Lung microvascular endothelial cell (primary cell): ENCODE measurements around the gene PIAS3. TPM values are rescaled to one million over a fixed set of nuclear protein-coding genes. Genes with fewer than 3 reads are reported as not detected.
"Not testable (repeated sequence)": the region's sequence is repeated elsewhere in the genome, so short reads cannot be mapped to it uniquely, and the experiment has no call there.

Experiments
- DNase-seq, 2 donors: peaks; one replicate each; pipeline versions ENCODE4 v3.0.0 to v3.0.0-alpha.2; 2010; ENCODE audit warnings: low read depth in 2 of 2
- total RNA-seq: library from RNA; depleted of rRNA; stranded (reverse); fragments of >200 nt; gene quantifications from 2 replicates; pipeline ENCODE4 v1.2.1, GENCODE V29; 2014

Gene PIAS3
- total RNA-seq, 1 donor from 2014 or later: 4.8 TPM

DNA sequence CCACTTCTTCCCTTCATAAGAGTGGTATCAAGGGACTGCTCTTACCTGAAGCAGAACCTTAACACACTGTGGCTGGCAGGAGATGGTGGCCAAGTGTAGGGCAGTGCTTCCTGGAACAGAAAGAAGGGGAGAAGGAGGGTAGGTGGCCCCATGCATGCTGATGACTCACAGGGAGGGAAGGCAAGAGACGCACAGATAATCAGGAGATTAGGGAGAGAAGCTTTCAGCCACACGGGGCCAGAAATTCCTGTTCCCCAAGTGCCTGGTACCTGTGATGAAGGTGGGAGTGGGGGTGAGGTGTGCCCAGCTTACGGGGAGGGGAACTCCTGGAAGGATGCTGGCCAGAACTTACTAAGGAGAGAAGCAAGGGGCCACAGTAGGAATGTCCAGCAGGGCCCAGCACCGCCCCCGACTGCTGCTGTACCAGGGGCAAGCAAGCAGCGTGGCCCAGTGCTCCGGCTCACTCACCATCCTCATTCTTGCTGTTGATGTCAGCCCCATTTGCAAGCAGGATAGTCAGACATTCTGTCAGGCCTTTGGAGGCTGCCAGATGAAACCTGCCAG lies 19.1 kb upstream of the PIAS3 start:
- no peak for DNase-seq

DNA sequence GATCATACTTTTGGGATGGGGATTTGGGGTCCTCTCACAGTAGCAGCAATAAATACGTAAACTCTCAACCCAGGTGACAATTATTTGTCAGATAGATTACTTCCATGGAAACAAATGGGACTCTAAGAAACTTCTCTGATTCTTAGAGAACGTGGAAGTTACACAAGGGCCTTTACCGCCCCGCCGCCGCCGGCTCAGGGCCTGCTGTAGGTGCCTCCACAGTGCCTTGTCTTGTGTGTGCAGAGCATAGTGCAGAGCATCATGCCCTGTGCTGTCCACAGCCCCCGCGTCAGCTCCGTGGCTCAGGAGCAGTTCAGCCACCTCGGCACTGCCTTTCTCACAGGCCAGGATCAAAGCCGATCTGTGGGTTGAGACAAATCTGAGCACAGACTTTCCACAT lies 15.8 kb upstream of the PIAS3 start:
- no peak for DNase-seq

DNA sequence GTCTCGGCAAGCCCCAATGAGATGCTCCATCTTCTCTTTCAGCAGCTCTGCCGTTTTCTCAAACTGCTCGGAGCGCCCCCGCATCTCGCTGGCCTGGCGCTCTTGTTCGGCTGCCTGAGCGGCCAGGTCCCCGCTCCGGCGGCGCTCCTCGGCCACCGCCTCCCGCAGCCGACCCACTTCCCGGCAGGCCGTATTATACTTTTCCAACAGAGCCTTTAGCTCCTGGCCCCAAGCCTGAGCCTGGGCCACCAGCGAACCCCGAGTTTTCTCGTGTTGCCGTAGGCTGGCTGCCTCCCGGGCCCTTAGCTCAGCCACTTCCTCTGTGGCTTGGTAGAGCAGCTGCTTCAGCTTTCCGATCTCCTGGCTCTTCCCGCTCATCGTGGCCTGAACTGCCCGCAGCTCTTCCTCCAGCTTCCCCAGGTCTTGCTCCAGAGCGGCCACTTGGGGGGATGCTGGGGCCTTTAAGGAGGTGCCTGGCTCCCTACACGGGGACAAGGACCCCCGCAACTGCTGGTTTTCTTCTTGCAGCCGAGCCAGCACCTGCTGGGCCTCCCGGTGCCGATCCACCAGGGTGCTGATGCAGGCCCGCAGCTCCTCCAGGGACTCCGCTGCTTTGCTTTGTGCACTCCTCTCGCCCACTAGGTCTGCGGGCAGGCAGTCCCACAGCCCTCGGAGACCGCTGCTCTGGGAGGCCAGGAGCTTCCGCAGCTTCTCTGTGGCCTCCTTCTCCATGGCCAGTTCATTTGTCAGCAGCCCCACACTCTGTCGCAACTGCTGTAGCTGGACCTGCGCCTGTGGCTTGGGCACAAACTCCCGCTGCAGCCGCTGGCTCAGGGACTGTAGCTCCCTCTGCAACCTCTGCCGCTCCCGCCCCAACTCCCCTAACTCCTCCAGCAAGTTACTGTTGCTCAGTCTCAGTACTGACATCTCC lies 13.4 kb upstream of the PIAS3 start:
- DNase-seq: no peak

DNA sequence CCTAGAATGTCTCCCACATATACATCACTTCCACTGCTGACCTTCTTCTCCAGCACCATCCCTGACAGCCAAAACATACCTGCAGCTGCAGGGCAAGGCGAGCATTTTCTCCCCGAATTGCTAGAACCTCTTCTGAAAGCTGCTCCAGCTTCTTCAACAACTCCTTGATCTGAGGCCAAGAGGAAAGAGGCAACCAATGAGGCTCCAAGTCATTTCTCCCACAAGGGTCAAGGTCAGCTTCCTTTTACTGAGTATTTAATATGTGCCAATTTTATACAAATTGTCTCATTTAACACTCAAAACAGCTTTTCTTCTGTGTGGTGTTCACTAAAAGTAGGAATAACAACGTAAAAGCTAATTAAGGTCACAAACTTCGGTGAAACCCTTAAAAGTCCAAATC lies 9.4 kb upstream of the PIAS3 start:
- peak in 1 of 2 donors; percentile 58 for DNase-seq

DNA sequence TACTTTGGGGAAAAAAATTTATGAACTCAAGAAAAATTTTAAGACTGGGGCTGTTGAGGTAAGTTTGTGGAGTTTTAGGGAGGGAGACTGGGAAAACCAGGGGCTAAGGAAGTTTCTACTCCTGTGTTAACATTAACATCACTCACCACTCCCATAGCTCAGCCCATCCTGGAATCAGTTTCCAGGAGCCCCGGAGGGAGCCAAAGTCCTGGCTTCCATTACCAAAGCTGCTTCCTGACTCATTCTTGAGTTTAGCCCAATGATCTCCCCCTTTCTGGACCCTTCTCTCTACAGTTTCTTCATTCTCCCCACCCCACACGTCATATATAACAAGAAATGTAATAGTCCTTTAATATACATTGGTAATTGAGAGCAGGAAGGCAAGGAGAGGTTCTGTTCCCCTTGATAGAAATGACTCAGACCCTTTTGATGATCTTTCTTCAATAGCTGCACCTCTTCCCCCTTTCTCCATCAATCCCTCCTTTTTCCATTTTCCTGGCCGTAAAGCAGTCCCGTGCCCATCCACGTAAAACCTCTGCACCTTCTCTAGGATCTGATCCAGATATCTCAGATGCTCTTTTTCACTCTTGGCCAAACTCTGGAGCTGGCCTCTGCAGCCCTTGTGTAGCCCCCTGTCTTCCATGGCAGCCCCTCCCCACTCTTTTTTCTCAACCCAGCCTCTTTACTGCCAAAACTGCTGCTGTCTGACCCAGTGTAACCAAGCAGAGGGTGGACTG lies 4.6 kb upstream of the PIAS3 start:
- DNase-seq: no peak

DNA sequence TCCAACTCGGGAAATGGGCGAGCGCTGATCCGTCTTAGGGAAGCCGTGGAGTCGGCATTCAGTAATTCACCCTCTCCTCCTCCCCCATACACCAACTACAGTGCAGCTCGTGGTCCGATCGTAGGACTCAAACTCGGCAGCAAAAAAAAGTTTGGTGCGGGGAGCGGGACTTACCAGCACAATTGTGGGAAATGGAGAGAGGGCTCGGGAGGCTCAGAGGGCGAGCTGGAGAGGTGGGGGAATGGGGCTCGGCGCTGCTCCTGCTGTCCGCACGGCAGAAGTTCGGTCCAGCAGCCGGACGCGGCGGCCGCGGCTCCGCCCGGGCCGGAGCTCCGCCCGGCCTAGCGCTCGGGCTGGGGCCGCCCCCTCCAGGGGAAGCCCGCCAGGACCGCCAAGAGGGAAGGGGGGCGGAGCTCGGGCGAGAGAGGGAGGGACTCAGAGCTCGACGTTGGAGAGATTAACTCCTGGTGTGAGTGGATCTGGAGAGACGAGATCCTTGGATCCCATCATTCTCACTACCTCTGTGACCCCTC lies 676 bp upstream of the PIAS3 start:
- peak; percentile 89 to 91 for DNase-seq

DNA sequence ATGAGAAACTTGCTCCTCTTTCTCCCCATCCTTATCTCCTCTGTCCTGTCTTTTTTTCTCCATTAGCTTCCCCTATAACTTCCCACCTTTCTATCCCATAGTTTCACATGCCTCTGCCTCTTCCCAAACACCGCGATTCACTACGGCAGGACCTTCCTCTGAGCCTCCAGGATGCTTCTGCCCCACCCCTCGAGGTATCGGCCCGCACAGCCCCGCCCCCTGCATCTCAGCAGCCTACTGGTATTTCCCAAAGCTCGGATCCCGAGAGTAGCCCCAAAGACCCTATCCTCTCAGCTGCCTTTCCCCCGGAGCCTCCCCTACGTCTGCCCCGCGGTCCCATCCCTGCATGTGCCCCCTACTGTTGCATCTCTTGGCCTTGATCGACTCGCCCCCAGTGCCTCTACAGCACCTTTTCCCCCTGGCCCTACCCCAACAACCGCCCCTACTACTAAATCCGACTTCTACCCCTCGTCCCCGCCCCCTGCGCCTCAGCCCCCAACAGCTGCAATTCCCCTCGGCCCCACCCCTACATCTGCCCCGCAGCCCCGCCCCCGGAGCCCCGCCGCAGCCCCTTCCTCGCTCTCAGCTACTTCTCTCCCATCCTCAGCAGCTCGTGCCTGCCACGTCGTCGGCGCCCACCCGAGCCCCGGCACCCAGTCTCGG lies 512 bp downstream of the PIAS3 start:
- peak; percentile 33 to 37 for DNase-seq

- DNase-seq: no peak
These were observed 1.7 kb downstream of the PIAS3 start for GRCh38 chr1:145857170-145857569.

DNA sequence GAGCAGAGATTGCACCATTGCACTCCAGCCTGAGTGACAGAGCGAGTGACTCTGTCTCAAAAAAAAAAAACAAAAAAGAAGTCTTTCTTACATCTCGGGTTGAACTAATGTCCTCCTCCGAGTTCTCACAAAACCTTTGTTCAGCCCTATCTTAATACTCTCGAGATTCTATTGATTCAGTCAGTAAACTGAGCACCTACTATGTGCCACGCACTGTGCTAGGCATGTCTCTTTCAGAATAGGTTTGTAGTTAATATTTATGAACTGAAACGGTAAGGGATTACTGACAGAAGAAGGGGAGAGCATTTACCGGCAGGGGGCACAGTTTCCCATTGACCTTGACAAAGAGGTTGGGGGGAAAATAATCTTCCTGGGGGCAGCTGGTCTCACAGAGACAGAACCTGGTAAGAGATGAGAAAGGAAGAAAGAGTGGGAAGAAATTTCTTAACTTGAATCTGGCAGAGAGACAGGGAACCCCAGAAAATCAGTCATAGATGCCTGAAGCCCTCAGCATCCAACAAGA lies 3.4 kb downstream of the PIAS3 start:
- no peak for DNase-seq

GRCh38 chr1:145849356-145850160 lies 9.3 kb downstream of the PIAS3 start:
- DNase-seq: peak in 1 of 2 donors; percentile 70

GRCh38 chr1:145847827-145848226 lies 11.1 kb downstream of the PIAS3 start:
- no peak for DNase-seq

GRCh38 chr1:145846201-145846612 lies 12.7 kb downstream of the PIAS3 start:
- peak; percentile 46 to 56 for DNase-seq

DNA sequence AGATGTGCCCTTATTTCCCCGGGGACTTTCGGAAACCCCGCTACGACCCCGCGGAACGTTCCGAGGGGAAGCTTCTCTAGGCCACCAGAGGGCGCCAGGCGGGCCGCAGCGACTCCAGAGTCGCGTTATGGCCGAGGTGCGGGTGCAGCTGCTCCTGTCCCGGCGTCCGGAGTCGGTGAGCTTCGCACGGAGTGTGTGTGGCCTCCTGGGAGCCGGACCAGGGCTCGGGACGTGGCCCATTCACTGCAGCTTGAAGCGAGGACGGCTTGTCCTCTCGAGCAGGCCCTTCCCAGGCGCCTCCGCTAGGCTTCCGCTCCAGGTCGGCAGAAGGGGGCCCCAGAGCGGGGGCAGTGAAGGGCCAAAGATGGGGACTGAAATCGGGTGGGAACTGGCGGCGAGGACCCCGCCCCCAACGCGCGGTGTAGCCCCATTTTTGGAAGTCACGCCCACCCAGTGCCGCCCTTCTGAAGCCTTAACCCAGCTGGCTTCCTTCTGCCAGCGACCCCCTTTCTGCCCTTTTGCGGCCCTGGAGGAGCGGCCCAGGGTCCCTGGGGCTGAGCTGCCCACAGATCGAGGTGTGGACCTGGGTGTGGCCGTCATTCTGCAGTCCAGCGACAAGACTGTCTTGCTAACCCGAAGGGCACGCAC lies 13.2 kb downstream of the PIAS3 start, which contains the start of gene NUDT17:
TSS of gene NUDT17 (plus strand) at position 117 of the 648 bp plus-strand sequence. CDS start at position 128, 11 bp downstream.
- peak; percentile 79 to 84 for DNase-seq

DNA sequence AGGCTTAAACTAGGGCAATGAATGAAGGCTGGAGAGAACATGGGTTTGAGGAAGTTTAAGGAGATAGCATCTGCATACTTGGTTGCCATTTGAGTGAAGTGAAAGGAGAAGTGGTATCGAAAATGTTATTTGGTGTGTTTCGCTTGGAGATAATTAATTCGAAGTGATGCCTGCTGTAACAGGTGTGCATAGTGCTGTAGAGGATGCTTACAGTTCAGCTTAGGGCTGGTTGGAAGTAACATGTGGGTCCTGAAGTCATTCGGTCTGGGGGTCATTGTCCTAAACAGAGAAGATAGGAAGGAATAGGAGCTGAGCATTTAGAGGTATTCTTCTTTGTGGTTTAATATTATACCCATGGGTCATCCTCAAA lies 13.8 kb downstream of the PIAS3 start:
- DNase-seq: no peak

DNA sequence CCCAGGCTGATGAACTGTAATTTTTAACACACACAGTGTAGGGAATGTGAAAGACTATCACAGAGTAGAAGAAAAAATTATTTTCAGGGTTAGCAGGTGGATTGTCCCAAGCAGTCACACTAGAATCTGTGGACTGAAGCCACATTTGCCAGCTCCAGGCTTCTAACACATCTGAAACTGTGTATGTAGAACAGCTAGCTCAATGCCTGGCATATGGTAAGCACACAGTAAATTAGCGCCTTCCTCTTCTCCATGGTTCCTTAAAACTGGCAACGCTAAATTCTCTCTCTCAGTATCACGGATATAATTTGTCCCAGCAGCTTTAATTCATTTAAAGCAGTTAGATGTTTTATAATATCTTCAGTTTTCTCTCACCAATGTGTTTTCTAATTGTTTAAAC lies 15.8 kb downstream of the PIAS3 start:
- DNase-seq: no peak

GRCh38 chr1:145837656-145838055 lies 21.2 kb downstream of the PIAS3 start:
- DNase-seq: no peak

DNA sequence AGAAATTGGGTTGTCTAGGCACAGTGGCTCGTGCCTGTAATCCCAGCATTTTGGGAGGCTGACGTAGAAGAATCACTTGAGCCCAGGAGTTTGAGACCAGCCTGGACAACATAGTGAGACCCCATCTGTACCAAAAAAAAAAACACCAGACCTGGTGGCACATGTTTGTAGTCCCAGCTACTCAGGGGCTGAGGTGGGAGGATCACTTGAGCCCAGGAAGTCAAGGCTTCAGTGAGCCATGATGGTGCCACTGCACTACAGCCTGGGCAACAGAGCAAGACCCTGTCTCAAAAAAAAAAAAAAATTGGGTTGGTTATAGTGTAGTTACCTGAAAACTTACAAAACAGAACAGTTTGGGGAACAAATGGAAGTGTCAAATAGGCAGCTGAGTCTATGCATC lies 28.1 kb downstream of the PIAS3 start:
- not testable (repeated sequence) for DNase-seq

DNA sequence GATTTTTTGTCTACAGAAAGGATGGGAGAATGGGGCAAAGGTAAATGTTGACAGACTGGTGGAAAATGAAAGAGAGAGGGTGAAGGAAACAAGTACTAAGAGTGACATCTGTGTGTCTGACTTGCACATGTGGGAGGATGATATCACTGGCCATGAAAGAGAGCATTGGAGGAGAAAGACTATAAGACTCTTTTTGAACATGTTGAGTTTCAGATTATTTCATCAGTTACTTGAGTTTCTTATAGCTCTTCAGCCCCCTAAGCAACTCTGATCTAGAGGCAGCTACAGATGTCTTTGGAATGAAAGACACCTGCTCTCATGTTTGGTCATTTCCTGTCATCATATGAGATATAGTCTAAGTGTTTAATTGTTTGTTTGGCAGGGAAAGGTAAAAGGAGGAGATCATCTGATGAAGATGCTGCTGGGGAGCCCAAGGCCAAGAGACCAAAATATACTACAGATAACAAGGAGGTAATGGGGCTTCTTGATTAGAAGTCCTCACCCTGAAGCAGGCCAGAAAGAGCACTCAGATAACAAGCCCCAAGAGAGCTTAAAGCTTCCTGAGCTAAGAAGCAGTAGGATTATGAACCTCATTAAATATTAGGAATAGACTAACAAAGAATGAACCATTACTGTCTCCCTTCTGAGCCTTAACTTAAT lies 30.4 kb downstream of the PIAS3 start:
- peak in 1 of 2 donors; percentile 27 for DNase-seq

- peak; percentile 47 to 58 for DNase-seq
These were observed 30.9 kb downstream of the PIAS3 start for GRCh38 chr1:145827966-145828365.
